ENCODE measurements around the gene ARHGEF19. TPM values are rescaled to one million over a fixed set of nuclear protein-coding genes. Genes with fewer than 3 reads are reported as not detected.
"Not testable (repeated sequence)": the region's sequence is repeated elsewhere in the genome, so short reads cannot be mapped to it uniquely, and the experiment has no call there.

ARHGEF19 gene
- total RNA-seq, 1 experiment from 2014 or later: 36.3 TPM

GRCh38 chr1:16232316-16232710 is 19.9 kb upstream of the ARHGEF19 start:
- H3K36me3 ChIP-seq: no peaks in the 10 kb centered on the region
- no peaks in the 10 kb centered on the region for H3K27me3 ChIP-seq
- H3K9me3 ChIP-seq: no peaks in the 10 kb centered on the region
- no peak for DNase-seq
- no peak overlapping the region for H3K4me3 ChIP-seq

GRCh38 chr1:16231331-16232315 is 19.2 kb upstream of the ARHGEF19 start:
- Histone ChIP-seq H3K4me3 (no peak overlapping the region), H3K27me3 (no peaks in the 10 kb centered on the region), H3K36me3 (no peaks in the 10 kb centered on the region), H3K9me3 (no peaks in the 10 kb centered on the region)
- no peak for DNase-seq

GRCh38 chr1:16230744-16231143 is 18.3 kb upstream of the ARHGEF19 start:
- Histone ChIP-seq H3K27me3 (no peaks in the 10 kb centered on the region), H3K36me3 (no peaks in the 10 kb centered on the region), H3K4me3 (no peak overlapping the region), H3K9me3 (no peaks in the 10 kb centered on the region)
- no peak for DNase-seq

GRCh38 chr1:16229976-16230740 is 17.7 kb upstream of the ARHGEF19 start:
- DNase-seq: no peak
- Histone ChIP-seq H3K27me3 (no peaks in the 10 kb centered on the region), H3K9me3 (no peaks in the 10 kb centered on the region), H3K36me3 (no peaks in the 10 kb centered on the region), H3K4me3 (no peak overlapping the region)

GRCh38 chr1:16226490-16227179 is 14.2 kb upstream of the ARHGEF19 start:
- H3K27me3 ChIP-seq: no peaks in the 10 kb centered on the region
- no peaks in the 10 kb centered on the region for H3K36me3 ChIP-seq
- H3K4me3 ChIP-seq: no peak overlapping the region
- H3K9me3 ChIP-seq: no peaks in the 10 kb centered on the region
- no peak for DNase-seq

- no peaks in the 10 kb centered on the region for H3K36me3 ChIP-seq
- no peaks in the 10 kb centered on the region for H3K27me3 ChIP-seq
- H3K4me3 ChIP-seq: no peak overlapping the region
- DNase-seq: no peak
- no peaks in the 10 kb centered on the region for H3K9me3 ChIP-seq
Observed at GRCh38 chr1:16226129-16226489, 13.7 kb upstream of the ARHGEF19 start.

GRCh38 chr1:16224472-16224871 is 12.0 kb upstream of the ARHGEF19 start:
- Histone ChIP-seq H3K9me3 (no peaks in the 10 kb centered on the region), H3K4me3 (no peak overlapping the region), H3K27me3 (no peaks in the 10 kb centered on the region), H3K36me3 (no peaks in the 10 kb centered on the region)
- no peak for DNase-seq

- not testable (repeated sequence) for H3K36me3 ChIP-seq
Observed at GRCh38 chr1:16222716-16223115, 10.3 kb upstream of the ARHGEF19 start.

GRCh38 chr1:16221499-16221898 is 9.0 kb upstream of the ARHGEF19 start:
- no peak for DNase-seq
- no peaks in the 10 kb centered on the region for H3K27me3 ChIP-seq
- H3K36me3 ChIP-seq: no peaks in the 10 kb centered on the region
- H3K4me3 ChIP-seq: no peak overlapping the region
- no peaks in the 10 kb centered on the region for H3K9me3 ChIP-seq

More at GRCh38 chr1:16222716-16223115, 10.3 kb upstream of the ARHGEF19 start:
- not testable (repeated sequence) for DNase-seq, H3K27me3 ChIP-seq, H3K9me3 ChIP-seq, H3K4me3 ChIP-seq

- no peak overlapping the region for H3K4me3 ChIP-seq
- DNase-seq: no peak
- H3K9me3 ChIP-seq: no peaks in the 10 kb centered on the region
- H3K36me3 ChIP-seq: no peaks in the 10 kb centered on the region
- H3K27me3 ChIP-seq: no peaks in the 10 kb centered on the region
Observed at GRCh38 chr1:16219968-16220500, 7.6 kb upstream of the ARHGEF19 start.

- no peaks in the 10 kb centered on the region for H3K36me3 ChIP-seq
- no peaks in the 10 kb centered on the region for H3K9me3 ChIP-seq
- no peak for DNase-seq
- H3K27me3 ChIP-seq: no peaks in the 10 kb centered on the region
- no peak overlapping the region for H3K4me3 ChIP-seq
Observed at GRCh38 chr1:16218674-16219071, 6.2 kb upstream of the ARHGEF19 start.

GRCh38 chr1:16218014-16218673 is 5.7 kb upstream of the ARHGEF19 start:
- Histone ChIP-seq H3K9me3 (no peaks in the 10 kb centered on the region), H3K36me3 (no peaks in the 10 kb centered on the region), H3K27me3 (no peaks in the 10 kb centered on the region), H3K4me3 (no peak overlapping the region)
- DNase-seq: no peak

- Histone ChIP-seq H3K4me3 (peak overlapping the region; percentile 44), H3K27me3 (no peaks in the 10 kb centered on the region), H3K36me3 (no peaks in the 10 kb centered on the region), H3K9me3 (no peaks in the 10 kb centered on the region)
- DNase-seq: peak; percentile 97
Observed at GRCh38 chr1:16217061-16217785, 4.8 kb upstream of the ARHGEF19 start.

- H3K36me3 ChIP-seq: no peaks in the 10 kb centered on the region
- peak; percentile 75 for DNase-seq
- peak overlapping the region; percentile 44 for H3K4me3 ChIP-seq
- no peaks in the 10 kb centered on the region for H3K27me3 ChIP-seq
- no peaks in the 10 kb centered on the region for H3K9me3 ChIP-seq
Observed at GRCh38 chr1:16215882-16216753, 3.7 kb upstream of the ARHGEF19 start.

- H3K36me3 ChIP-seq, DNase-seq, H3K9me3 ChIP-seq, H3K27me3 ChIP-seq, H3K4me3 ChIP-seq: not testable (repeated sequence)
Observed at GRCh38 chr1:16215240-16215639, 2.8 kb upstream of the ARHGEF19 start.
